Measurements from ENCODE around the gene PAPLN.

DNA sequence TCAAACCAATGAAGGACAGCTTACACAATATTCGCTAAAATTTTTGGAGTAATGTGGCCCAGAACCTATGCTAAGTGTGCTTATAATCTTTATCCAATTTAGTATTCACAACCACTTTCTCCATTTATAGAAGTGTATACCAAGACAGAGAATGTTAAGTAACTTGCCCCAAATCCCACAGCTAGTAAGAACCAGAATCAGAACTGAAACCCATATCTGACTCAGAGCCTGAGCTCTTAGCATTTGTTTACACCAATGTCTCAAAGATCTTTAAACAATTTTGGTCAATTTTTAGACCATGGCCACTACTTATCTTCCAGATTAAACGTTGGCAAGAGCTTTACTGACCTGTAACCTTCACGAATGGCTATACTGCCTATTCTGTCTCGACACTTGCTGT, 53.0 kb downstream of the PAPLN start:
- TF ChIP-seq, protein P1, sequence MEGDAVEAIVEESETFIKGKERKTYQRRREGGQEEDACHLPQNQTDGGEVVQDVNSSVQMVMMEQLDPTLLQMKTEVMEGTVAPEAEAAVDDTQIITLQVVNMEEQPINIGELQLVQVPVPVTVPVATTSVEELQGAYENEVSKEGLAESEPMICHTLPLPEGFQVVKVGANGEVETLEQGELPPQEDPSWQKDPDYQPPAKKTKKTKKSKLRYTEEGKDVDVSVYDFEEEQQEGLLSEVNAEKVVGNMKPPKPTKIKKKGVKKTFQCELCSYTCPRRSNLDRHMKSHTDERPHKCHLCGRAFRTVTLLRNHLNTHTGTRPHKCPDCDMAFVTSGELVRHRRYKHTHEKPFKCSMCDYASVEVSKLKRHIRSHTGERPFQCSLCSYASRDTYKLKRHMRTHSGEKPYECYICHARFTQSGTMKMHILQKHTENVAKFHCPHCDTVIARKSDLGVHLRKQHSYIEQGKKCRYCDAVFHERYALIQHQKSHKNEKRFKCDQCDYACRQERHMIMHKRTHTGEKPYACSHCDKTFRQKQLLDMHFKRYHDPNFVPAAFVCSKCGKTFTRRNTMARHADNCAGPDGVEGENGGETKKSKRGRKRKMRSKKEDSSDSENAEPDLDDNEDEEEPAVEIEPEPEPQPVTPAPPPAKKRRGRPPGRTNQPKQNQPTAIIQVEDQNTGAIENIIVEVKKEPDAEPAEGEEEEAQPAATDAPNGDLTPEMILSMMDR (conservative IDR thresholded peaks at IDR 0.05; ENCODE audit: low read depth, low read length): no peak
- TF ChIP-seq EZH2 (IDR thresholded peaks at IDR 0.05; ENCODE audit: low read length, unreplicated experiment): no peak
- no peak for TF ChIP-seq EZH2phosphoT487 (IDR thresholded peaks at IDR 0.05; ENCODE audit: borderline replicate concordance, low read length)
